Psoas muscle (tissue), 8 donors: ENCODE results near the gene AXDND1. TPM values are rescaled to one million over a fixed set of nuclear protein-coding genes. Genes with fewer than 3 reads are reported as not detected.
A peak's percentile ranks its signal among the peaks of the same experiment; 100 is the strongest.

Source experiments
- ATAC-seq, 4 donors: fragments of 200-7000 bp; cut with Tn5 transposase; one replicate each; pipeline ENCODE4 v1.9.1; 2020; ENCODE audit warnings: moderate library complexity in 3 of 4, mild to moderate bottlenecking in 2 of 4
- DNase-seq, 2 donors: peaks; one replicate each; pipeline ENCODE4 v3.0.0-alpha.2; 2020
- H3K27ac ChIP-seq: fragments of 200-600 bp; one replicate; pipeline ENCODE4 v1.8.0; 2022
- H3K27me3 ChIP-seq, 3 donors: fragments of 200-600 bp in 1 of 3; one replicate each; pipeline versions ENCODE4 v1.6.1 to v1.8.0; 2013 to 2022; ENCODE audit warnings: low read length in 2 of 3, mild to moderate bottlenecking in 2 of 3, moderate library complexity in 1 of 3; ENCODE audit not compliant: insufficient read depth in 3 of 3
- H3K36me3 ChIP-seq, 2 donors: fragments of 200-600 bp in 1 of 2; one replicate each; pipeline versions ENCODE4 v1.6.1 to v1.8.0; 2013 to 2022; ENCODE audit warnings: low read depth in 1 of 2, mild to moderate bottlenecking in 1 of 2, moderate library complexity in 1 of 2; ENCODE audit not compliant: insufficient read depth in 1 of 2
- H3K4me1 ChIP-seq: fragments of 200-600 bp; one replicate; pipeline ENCODE4 v1.8.0; 2022
- H3K4me3 ChIP-seq: fragments of 200-600 bp; one replicate; pipeline ENCODE4 v1.8.0; 2022; ENCODE audit warnings: mild to moderate bottlenecking
- H3K9me3 ChIP-seq: fragments of 200-600 bp; one replicate; pipeline ENCODE4 v1.8.0; 2022
- CTCF ChIP-seq: fragments of 200-600 bp; IDR thresholded peaks from one replicate; pipeline ENCODE4 v1.8.0; 2022; ENCODE audit warnings: antibody characterized with exemption
- WGBS, 3 donors: extraction: QIAGEN DNeasy Blood & Tissue Kit; methylation state at CpG; one replicate each; pipeline versions ENCODE4 v1.1.6 to v1.1.7; 2013; 5-methylcytosine and 5-hydroxymethylcytosine counted together
- intact Hi-C, 2 donors: fragments of 100-400 bp; cut with DNase I; formaldehyde crosslinking; loops; one replicate each; pipeline versions ENCODE4 v1.11.0 to v1.14.2; 2022
- polyA plus RNA-seq, 3 donors: library from polyadenylated mRNA; stranded (reverse); fragments of 200-250 nt; gene quantifications; one replicate each; pipeline ENCODE4 v1.2.3, GENCODE V29; 2013
- total RNA-seq, 4 donors: library from RNA; stranded (reverse); fragmentation: NEBNext Ultra II Directional in 2 of 4; extraction: Animal tissue kit (Norgen Biotek cat#: 25700) in 2 of 4; gene quantifications; one replicate each; pipeline versions ENCODE4 v1.2.1 to v1.2.4, GENCODE V29; 2021 to 2023
- donor health status: healthy with polysubstance abuse.
- donor health status: DM: no; HTN: no; CAD: no; lungs with moderate emphysema.
- donor health status: Bipolar disorder and iron deficiency.
- donor health status: healthy.
- donor health status: DM: yes; HTN: yes; CAD: no.
- donor health status: DM: no; HTN: no; CAD: no.
- donor health status: DM: no; HTN: no; CAD: no.
- donor health status: DM: yes; HTN: yes; CAD: no.

AXDND1 gene
- total and polyA plus RNA-seq, 7 donors = 0.09 to 0.18 TPM; not detected in 5

- ATAC-seq (no peak), DNase-seq (no peak)
- H3K27ac ChIP-seq = no peak overlapping the region
- H3K9me3 ChIP-seq = no peaks in the 10 kb centered on the region
- H3K4me1 ChIP-seq = no peaks in the 10 kb centered on the region
- WGBS, 3 donors = 56 to 71% (median 62%) methylated on average over 2 of the region's 2 CpGs
- no peaks in the 10 kb centered on the region for H3K36me3 ChIP-seq
- no peak overlapping the region for H3K4me3 ChIP-seq
- intact Hi-C loops = no loop called here
- no peaks in the 10 kb centered on the region for H3K27me3 ChIP-seq
- no peak for TF ChIP-seq CTCF
Observed at GRCh38 chr1:179547021-179547535, 181.3 kb downstream of the AXDND1 start.

GRCh38 chr1:179548666-179549367 is 183.0 kb downstream of the AXDND1 start:
- H3K36me3 ChIP-seq = no peaks in the 10 kb centered on the region
- ATAC-seq (no peak), DNase-seq (no peak)
- TF ChIP-seq CTCF = no peak
- intact Hi-C loops = no loop called here
- no peak overlapping the region for H3K27ac ChIP-seq
- H3K27me3 ChIP-seq = no peaks in the 10 kb centered on the region
- H3K4me3 ChIP-seq = no peak overlapping the region
- H3K4me1 ChIP-seq = no peaks in the 10 kb centered on the region
- no peaks in the 10 kb centered on the region for H3K9me3 ChIP-seq
- 63 to 76% (median 72%) methylated on average over 3 of the region's 3 CpGs for WGBS, 3 donors

- no peaks in the 10 kb centered on the region for H3K4me1 ChIP-seq
- no peak overlapping the region for H3K4me3 ChIP-seq
- H3K9me3 ChIP-seq = no peaks in the 10 kb centered on the region
- H3K36me3 ChIP-seq = no peaks in the 10 kb centered on the region
- WGBS, 3 donors = 89 to 95% (median 94%) methylated on average over 2 of the region's 2 CpGs
- no peak for TF ChIP-seq CTCF
- ATAC-seq (no peak), DNase-seq (no peak)
- no peak overlapping the region for H3K27ac ChIP-seq
- intact Hi-C loops = no loop called here
- no peaks in the 10 kb centered on the region for H3K27me3 ChIP-seq
Observed at GRCh38 chr1:179549368-179549700, 183.6 kb downstream of the AXDND1 start.

GRCh38 chr1:179550746-179551682 is 185.2 kb downstream of the AXDND1 start:
- WGBS, 3 donors = 42 to 49% (median 45%) methylated on average over 9 of the region's 9 CpGs
- H3K27ac ChIP-seq = no peak overlapping the region
- no peak for TF ChIP-seq CTCF
- ATAC-seq (peak in 3 of 4 donors; percentile 36 to 67 (median 39)), DNase-seq (no peak)
- H3K9me3 ChIP-seq = no peaks in the 10 kb centered on the region
- no peaks in the 10 kb centered on the region for H3K27me3 ChIP-seq
- H3K4me1 ChIP-seq = no peaks in the 10 kb centered on the region
- H3K36me3 ChIP-seq = no peaks in the 10 kb centered on the region
- no peak overlapping the region for H3K4me3 ChIP-seq
- intact Hi-C loops = no loop called here
